ENCODE measurements around the gene MAGI3. TPM values are rescaled to one million over a fixed set of nuclear protein-coding genes. Genes with fewer than 3 reads are reported as not detected.

MAGI3 gene
- total RNA-seq, 1 donor from 2014 or later = 5.4 TPM

GRCh38 chr1:113538225-113538624, 147.9 kb downstream of the MAGI3 start:
- Histone ChIP-seq H3K27ac (replicated peaks) (no peak overlapping the region), H3K36me3 (no peaks in the 10 kb centered on the region), H3K27me3 (ENCODE audit: low read depth) (no peaks in the 10 kb centered on the region), H3K9me3 (replicated peaks) (peaks cover 4% of the 10 kb centered on the region), H3K4me3 (no peak overlapping the region), H3K4me1 (no peaks in the 10 kb centered on the region)
- no peak for DNase-seq
- intact Hi-C loops (cut with micrococcal nuclease) = no loop called here
- TF ChIP-seq CTCF (IDR thresholded peaks at IDR 0.05; ENCODE audit: borderline replicate concordance) = no peak

- intact Hi-C loops (cut with micrococcal nuclease) = no loop called here
- no peak for DNase-seq
- H3K4me1 ChIP-seq = no peaks in the 10 kb centered on the region
- no peak overlapping the region for H3K27ac ChIP-seq (replicated peaks)
- no peaks in the 10 kb centered on the region for H3K27me3 ChIP-seq (ENCODE audit: low read depth)
- no peaks in the 10 kb centered on the region for H3K36me3 ChIP-seq
- H3K4me3 ChIP-seq = no peak overlapping the region
- no peak for TF ChIP-seq CTCF (IDR thresholded peaks at IDR 0.05; ENCODE audit: borderline replicate concordance)
- H3K9me3 ChIP-seq (replicated peaks) = peaks cover 4% of the 10 kb centered on the region
These were observed 150.0 kb downstream of the MAGI3 start for GRCh38 chr1:113540335-113540734.

DNA sequence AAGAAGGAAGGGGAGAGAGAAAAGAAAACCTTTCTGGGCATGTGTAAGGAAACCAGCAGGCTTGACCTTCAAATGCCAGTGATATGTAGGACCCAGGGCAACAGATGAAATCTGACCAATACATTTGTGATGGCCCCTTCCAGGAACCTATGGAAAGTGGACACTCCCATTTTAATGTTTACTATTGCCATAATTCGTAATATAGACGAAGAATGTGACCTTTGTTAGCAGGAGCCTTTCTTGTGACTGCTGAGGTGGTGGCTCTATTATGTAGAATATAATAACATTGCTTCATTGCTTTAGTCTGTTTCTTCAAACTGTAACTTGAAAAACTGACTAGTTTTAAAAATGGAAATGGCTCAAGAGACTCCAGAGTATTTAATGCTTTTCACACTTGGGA, 150.8 kb downstream of the MAGI3 start:
- no peak for DNase-seq
- intact Hi-C loops (cut with micrococcal nuclease) = no loop called here
- H3K4me3 ChIP-seq = no peak overlapping the region
- H3K27ac ChIP-seq (replicated peaks) = no peak overlapping the region
- no peak for TF ChIP-seq CTCF (IDR thresholded peaks at IDR 0.05; ENCODE audit: borderline replicate concordance)
- peaks cover 8% of the 10 kb centered on the region for H3K9me3 ChIP-seq (replicated peaks)
- no peaks in the 10 kb centered on the region for H3K36me3 ChIP-seq
- no peaks in the 10 kb centered on the region for H3K27me3 ChIP-seq (ENCODE audit: low read depth)
- no peaks in the 10 kb centered on the region for H3K4me1 ChIP-seq

DNA sequence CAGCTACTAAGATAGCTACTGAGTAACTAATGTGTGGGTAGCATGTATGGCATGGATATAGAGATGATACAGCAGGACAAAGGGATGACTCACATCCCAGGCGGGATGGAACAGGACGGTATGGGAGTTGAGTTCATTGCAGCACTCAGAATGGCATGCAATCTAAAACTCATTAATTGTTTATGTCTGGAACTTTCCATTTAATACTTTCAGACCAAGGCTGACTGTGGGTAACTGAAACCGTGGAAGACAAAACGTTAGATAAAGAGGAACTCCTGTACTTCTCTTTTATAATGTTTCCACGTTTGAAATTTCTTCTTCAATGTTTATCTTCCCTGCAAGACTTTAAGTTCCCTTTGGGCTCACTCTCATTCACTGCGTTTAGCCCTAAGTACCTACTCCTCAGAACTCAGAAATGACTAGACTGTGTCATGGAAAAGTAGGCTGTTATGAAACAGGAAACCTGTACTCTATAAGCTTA, 151.9 kb downstream of the MAGI3 start:
- intact Hi-C loops (cut with micrococcal nuclease) = no loop called here
- Histone ChIP-seq H3K27ac (replicated peaks) (no peak overlapping the region), H3K4me3 (no peak overlapping the region), H3K36me3 (no peaks in the 10 kb centered on the region), H3K27me3 (ENCODE audit: low read depth) (no peaks in the 10 kb centered on the region), H3K9me3 (replicated peaks) (peaks cover 8% of the 10 kb centered on the region), H3K4me1 (no peaks in the 10 kb centered on the region)
- no peak for DNase-seq
- TF ChIP-seq CTCF (IDR thresholded peaks at IDR 0.05; ENCODE audit: borderline replicate concordance) = no peak

DNA sequence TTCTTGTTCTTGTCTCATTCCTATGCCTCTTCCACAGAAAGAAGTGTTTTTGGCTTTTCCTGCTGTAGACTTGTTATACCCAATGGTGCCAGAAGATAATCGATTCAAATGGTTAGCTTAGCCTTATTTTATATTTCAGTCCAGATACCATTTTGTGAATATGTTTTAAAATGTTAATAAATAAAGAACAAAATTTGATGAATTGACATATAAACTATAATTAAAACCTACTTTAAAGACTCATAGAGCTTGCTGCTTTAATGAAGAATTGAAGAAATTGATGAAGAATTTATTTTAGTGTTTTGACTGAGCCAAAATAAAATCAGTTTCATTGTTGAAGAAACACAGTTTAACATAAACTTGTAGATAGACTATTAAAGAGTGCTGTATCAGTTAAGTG, 152.8 kb downstream of the MAGI3 start:
- Histone ChIP-seq H3K27ac (replicated peaks) (no peak overlapping the region), H3K36me3 (no peaks in the 10 kb centered on the region), H3K4me3 (no peak overlapping the region), H3K4me1 (no peaks in the 10 kb centered on the region), H3K27me3 (ENCODE audit: low read depth) (no peaks in the 10 kb centered on the region), H3K9me3 (replicated peaks) (peaks cover 8% of the 10 kb centered on the region)
- intact Hi-C loops (cut with micrococcal nuclease) = no loop called here
- no peak for TF ChIP-seq CTCF (IDR thresholded peaks at IDR 0.05; ENCODE audit: borderline replicate concordance)
- DNase-seq = no peak

GRCh38 chr1:113545210-113545609, 154.9 kb downstream of the MAGI3 start:
- H3K27me3 ChIP-seq (ENCODE audit: low read depth) = no peaks in the 10 kb centered on the region
- DNase-seq = no peak
- no peak for TF ChIP-seq CTCF (IDR thresholded peaks at IDR 0.05; ENCODE audit: borderline replicate concordance)
- H3K4me3 ChIP-seq = no peak overlapping the region
- intact Hi-C loops (cut with micrococcal nuclease) = no loop called here
- no peaks in the 10 kb centered on the region for H3K4me1 ChIP-seq
- H3K27ac ChIP-seq (replicated peaks) = no peak overlapping the region
- H3K36me3 ChIP-seq = no peaks in the 10 kb centered on the region
- H3K9me3 ChIP-seq (replicated peaks) = peaks cover 4% of the 10 kb centered on the region

Measured in left ventricle myocardium inferior (tissue), 1 donor.